Inflammatory macrophage treated with lipopolysaccharide for 4 hours (primary cell): Measurements from ENCODE around the gene FAM237B.
"Not testable (repeated sequence)": the region's sequence is repeated elsewhere in the genome, so short reads cannot be mapped to it uniquely, and the experiment has no call there.

Experiments used
- DNase-seq: peaks from one replicate; pipeline ENCODE4 v3.0.0-alpha.2; 2020

FAM237B gene

DNA sequence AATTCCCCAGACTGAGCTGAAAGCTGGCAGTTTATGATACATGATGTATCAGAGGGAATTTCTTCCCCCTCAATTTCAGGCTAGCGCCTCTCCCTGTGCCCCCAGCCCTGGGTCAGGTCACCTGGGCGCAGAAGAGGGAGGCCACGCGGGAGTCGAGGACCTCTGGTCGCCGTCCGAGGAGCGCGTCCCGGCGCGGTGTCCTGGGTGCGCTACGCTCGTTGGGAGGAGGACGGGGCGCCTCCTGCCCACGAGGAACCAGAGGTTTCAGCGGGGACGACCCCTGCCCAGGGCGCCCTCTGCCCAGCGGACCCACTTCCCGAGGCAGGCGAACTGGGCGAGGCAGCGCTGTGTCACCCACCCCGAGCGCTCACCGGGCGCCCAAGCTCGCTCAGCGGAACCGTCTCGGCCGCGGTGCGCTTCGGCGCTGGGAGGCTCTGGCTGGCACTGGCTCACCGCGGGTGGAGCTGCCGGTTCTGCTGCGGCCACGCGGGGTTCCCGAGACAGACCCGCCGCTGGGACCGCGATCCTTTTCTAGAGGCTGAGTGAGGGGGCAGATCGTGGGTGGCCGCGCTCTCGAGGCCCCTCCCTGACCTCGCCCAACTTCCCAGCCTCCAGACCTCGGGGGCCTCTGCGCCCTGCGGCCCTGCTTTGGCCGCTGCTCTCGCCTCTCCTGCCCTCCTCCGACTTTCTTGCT lies at the start of gene FAM237B:
FAM237B (minus strand) TSS at position 504 of the 694 bp plus-strand sequence. CDS start 1,556 bp downstream, outside the sequence.
- DNase-seq = no peak

DNA sequence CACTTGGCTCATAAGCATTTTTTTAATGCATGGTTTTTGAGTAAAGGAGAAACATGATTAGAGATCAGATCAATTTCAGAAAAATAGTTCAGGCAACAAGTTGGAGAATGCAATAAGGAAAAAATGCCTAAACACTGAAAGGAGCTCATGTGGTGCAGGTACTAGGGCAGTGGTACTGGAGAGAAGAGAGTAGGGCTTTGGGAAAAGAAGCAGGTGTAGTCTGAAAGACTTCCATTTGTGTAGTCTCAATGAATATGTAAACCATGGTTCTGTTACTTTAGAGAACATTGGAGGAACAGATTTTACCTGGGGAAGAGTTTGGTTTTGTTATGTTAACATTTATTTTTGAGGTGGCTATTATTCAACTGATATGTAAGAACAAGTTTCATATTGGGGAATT lies 30.9 kb upstream of the FAM237B start:
- DNase-seq = no peak

DNA sequence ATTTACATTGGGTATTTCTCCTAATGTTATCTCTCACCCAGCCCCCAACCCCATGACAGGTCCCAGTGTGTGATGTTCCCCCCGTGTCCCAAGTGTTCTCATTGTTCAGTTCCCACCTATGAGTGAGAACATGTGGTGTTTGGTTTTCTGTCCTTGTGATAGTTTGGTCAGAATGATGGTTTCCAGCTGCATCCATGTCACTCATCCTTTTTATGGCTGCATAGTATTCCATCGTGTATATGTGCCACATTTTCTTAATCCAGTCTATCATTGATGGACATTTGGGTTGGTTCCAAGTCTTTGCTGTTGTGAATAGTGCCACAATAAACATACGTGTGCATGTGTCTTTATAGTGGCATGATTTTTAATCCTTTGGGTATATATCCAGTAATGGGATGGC lies 28.9 kb upstream of the FAM237B start:
- DNase-seq = not testable (repeated sequence)

DNA sequence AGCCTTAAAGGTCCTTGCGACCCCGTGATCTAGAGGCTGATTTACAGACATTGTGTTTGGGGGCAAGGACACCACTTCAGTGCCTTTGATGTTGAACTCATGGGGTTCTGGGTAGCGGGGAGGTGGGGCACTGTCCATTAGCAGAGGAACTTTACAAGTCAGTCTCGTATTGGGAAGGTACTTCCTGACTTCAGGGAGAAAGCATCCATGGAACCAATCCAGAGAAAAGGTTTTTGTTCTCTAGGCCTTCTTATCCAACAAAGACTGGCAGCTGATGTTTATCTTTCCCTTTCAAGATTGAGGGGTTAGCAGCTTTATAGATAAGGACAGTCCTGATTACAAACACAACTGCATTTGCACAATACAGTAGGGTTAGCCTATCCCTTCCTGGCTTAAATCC lies 28.2 kb upstream of the FAM237B start:
- DNase-seq = no peak

DNA sequence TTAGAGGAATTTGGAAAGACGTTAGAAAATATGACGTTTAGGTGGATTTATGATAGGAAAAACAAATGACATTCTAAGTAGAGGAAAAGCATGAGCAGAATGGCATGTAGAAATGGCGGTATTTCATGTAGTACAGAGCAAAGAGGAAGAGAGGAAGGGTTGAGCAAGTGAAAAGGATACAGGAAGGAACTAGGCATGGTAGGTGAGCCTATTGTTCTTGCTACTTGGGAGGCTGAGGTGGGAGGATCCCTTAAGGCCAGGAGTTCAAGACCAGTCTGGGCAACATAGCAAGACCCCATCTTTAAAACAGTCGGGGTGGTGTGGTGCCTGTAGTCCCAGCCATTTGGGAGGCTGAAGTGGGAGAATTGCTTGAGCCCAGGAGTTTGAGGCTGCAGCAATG lies 26.7 kb upstream of the FAM237B start:
- DNase-seq = peak; percentile 29

DNA sequence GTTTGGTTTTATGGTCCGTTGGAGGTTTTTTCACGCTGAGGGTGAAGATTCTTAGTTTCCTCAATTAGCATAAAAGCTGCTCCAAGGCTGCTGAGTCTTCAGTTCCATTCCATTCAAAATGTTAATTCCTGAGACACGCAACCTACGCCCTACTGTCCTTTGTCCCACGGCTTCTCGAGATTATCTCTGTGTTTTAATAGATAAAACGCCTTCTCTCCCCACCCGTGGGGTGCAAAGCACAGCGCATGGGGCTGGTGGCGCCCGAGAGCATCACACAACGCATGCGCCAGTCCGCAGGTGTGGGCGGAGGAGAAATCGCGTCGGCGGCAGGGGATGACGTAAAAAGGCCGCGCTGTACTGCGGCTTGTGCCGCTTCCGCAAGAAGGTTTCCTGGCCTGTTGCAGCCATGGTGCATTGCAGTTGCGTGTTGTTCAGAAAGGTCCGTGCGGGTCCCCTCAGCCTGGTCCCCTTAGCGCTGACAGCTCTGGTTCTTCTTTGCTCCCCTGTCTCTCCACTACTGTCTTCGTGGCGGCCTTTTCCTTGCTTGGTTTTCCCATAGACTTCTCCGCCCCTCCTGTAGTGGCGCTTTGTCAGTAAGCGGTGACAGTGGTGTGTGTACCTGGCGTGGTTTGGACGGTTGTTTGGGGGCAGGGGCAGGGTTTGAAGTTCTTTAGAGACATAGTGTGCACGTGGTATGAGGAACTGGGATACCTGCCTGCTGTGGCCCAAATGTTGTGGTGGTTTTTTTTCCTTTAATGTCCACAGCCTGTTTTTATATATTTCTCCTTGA lies 25.4 kb upstream of the FAM237B start, which contains the start of gene GTPBP10:
GTPBP10 (plus strand) TSS at position 381 of the 790 bp plus-strand sequence; CDS start at position 407, 26 bp downstream.
- DNase-seq = peak; percentile 98

DNA sequence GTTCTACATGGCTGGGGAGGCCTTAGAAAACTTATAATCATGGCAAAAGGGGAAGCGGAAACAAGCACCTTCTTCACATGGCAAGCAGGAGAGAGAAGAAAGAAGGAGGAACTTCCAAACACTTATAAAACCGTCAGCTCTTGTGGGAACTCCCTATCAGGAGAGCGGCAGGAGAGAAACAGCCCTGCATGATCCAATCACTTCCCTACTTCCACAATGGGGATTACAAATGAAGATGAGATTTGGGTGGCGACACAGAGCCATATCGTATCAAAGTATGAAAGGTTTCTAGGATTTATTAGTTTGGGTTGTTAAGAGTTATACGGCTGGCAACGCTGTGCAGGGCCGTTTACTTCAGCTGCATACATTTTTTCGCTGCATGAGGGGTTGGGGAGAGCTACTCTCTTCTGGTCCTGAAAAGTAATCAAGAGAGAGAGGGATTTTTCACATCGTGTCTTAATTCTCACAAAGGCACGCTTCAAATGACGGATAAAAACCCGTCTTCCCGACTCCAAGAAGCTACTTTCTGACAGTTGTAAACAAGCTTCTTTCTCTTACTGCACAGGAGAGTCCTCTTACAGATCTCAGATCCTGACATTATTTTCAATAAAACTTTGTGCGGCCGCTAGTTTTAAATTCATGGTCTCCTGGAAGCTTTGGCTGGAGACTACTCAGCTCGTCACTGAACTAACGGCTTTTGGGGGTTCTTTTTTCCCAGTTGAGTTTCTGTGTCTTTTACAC lies 24.7 kb upstream of the FAM237B start:
- DNase-seq = peak; percentile 63

DNA sequence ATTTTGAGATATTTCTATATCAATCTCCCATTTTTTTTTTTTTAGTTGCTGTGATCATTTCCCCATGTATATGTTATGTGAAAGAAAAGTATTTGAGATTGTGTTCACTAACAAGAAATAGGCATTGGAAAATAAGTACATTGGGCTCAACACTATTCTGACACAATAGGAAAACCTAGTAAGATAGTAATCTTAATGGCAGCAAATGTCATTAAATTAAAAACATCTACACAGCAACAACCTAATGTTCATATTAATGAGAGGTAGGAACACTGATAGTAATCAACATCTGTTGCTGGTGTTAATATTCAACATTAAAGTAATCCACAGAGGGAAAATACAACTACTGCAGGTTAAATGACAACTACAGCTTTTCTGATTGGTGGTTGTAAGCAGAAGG lies 23.9 kb upstream of the FAM237B start:
- DNase-seq = no peak

DNA sequence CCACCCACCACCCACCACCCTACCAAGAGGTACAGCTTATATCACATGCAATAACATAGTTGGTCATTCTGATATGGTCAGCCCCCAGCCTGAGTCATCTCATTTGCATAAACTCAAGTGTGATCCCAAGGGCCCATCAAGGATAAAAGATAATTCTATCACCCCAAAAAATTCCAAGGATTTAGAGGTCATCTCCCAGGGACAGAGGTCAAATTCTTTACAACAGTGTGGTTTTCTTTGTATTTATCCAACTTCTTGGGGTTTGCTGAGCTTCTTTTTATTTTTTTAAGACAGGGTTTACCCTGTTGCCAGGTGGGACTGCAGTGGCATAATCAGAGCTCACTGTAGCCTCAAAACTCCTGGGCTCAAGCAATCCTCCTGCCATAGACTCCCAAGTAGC lies 16.0 kb upstream of the FAM237B start:
- DNase-seq = no peak

DNA sequence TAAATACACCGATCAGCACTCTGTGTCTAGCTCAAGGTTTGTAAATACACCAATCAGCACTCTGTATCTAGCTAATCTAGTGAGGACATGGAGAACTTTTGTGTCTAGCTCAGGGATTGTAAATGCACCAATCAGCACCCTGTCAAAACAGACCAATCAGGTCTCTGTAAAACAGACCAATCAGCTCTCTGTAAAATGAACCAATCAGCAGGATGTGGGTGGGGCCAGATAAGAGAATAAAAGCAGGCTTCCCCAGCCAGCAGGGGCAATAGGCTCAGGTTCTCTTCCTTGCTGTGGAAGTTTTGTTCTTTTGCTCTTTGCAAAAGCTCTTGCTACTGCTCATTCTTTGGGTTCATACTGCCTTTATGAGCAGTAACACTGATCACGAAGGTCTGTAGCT lies 13.8 kb upstream of the FAM237B start:
- not testable (repeated sequence) for DNase-seq

DNA sequence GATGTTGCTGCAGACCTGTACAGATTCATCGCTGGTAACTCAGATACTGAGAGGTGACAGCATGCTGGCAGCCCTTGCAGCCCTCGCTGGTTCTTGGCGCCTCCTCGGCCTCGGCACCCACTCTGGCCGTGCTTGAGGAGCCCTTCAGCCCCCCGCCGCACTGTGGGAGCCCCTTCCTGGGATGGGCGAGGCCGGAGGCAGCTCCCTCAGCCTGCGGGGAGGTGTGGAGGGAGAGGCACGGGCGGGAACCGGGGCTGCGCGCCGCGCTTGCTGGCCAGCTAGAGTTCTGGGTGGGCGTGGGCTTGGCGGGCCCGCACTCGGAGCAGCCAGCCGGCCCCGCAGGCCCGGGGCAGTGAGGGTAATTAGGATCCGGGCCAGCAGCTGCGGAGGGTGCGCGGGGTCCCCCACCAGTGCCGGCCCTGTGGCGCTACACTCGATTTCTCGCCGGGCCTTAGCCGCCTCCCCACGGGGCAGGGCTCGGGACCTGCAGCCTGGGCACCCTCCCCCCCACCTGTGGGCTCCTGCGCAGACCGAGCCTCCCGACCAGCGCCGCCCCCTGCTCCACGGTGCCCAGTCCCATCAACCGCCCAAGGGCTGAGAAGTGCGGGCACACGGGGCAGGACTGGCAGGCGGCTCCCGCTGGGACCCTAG lies 13.2 kb upstream of the FAM237B start:
- no peak for DNase-seq

DNA sequence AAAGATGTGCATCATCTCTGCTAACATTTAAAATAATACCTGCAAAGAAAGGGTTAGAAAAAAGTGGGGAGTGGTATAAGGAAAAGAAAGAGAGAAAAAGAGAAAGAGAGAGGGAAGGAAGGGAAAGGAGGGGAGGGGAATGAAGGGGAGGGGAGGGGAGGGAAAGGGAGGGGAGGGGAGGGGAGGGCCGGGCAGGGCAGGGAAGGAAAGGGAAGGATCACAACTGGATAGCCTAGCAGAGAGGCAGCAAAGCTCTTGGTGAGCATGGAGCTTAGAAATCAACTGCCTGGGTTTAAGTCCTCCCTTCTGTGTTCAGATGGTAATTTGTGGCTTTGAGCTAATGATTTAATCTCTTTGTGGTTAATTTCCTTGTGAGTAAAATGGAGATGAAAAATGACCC lies 5.4 kb upstream of the FAM237B start:
- DNase-seq = no peak

DNA sequence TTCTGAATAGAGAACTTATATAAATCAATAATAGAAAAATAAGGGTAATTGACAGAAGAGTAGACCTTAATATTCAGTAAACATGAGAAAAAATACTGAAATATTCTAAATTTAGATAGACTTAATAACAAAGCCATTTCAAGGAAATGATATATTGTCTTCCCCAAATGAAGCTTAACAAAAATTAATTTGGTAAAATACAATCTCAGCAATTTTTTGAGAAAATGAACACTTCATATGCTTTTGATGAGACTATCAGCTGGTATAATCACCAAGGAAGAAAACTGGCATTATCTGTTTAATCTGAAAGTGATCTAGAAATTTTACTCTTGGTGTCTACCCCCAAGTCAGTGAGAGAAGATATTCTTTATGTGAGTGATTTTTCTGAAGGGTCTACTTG lies 1.7 kb upstream of the FAM237B start:
- no peak for DNase-seq

DNA sequence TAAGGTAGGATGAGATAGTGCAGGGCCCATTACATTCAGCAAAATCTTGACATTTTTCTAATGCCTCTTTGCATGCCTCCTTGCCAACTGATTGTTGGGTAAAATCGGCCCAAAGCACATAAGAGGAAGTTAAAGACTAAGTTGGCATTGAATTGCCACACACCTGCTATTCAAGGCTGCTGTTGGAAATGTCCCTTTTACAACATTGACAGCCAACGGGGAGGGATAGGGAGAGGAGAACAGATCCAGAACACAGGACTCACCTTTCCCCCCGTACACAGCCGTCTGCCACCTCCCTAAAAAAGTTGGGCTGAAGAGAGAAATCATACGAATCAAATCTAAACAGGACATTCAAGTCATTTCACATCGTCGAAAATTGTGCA lies 695 bp downstream of the FAM237B start:
- DNase-seq = no peak

DNA sequence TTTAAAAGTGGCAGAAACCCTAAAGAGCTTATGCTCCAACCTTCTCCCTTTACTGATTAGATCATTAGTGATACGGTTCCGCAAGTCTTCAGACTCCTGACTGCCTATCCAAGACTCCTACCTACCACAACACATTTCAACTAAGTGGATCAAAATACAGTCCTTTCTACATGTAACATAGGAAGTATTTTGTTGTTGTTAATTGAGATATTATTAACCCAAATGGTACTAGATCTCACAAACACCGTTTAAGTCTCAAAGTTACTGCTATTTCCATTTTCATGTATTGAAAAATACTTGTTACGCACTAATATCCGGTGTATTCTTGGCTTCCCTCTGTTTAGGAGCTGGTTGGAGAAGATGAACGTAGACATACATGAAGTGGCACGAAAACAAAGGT lies 1.1 kb downstream of the FAM237B start:
- DNase-seq = no peak

DNA sequence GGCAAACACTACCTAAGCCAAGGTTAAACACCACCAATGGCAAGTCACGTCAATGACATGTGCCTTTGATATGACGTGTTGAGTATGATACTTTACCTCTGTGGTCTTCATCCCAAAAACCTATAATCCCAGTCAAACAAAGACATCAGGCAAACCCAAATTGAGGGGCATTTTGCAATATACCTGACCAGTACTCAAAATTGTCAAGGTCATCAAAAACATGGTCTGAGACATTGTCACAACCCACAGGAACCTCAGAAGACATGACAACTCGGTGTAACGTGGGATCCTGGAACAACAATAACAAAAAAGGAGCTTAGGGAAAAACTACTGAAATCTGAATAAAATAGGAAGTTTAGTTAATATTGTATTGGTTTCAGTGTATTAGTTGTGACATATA lies 7.2 kb downstream of the FAM237B start:
- no peak for DNase-seq

DNA sequence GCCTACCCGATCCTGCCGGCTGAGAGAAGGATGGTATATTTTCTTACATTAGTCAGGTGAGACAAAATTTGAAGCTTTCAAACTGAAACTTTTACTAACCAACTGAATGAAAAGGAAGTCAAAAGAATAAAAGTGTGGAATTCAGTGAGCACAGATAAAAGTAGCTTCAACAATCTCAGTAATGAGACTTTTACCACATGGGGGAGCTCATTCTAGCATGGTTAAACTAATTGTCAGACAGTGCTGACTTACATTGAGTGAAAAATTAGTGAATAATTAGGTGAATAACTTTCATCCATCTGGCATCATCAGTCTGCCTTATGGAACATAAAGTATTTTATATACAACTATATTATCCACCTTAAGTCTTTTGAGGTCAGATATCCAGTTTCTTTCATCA lies 8.4 kb downstream of the FAM237B start:
- DNase-seq = no peak

DNA sequence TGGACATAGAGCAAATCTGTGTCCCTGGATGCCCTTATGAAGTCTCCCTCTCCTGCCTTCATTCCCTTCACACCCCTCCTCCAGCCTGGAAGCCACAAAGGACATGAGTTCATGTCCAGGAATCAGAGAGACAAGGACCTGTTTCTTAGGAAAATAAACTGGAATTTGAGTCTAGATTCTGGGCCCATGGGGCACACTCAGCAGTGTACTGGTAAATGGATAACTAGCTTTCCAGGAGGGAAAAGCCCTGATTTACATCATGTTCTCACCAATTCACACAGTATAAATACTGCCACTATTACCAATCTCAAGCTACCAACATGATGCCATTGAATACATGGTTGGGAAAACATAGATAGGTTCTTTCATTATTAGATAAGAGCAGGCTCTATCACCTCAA lies 9.9 kb downstream of the FAM237B start:
- no peak for DNase-seq

DNA sequence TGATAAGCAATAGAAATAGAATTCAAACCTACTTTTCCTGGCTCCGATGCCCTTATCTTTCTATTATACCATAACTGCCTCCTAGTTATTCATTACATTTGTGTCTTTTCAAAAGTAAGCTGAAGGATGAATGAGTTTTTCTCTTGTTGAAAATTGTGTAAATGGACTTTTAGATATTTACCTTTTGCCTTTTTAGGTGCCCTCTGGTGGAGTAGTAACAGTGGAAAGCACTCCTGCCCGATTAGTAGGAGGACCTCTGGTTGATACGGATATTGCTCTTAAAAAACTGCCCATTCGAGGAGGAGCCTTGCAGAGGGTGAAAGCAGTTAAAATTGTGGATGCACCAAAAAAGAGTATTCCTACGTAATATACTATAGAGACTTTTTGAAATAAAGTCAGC lies 11.2 kb downstream of the FAM237B start:
- no peak for DNase-seq

DNA sequence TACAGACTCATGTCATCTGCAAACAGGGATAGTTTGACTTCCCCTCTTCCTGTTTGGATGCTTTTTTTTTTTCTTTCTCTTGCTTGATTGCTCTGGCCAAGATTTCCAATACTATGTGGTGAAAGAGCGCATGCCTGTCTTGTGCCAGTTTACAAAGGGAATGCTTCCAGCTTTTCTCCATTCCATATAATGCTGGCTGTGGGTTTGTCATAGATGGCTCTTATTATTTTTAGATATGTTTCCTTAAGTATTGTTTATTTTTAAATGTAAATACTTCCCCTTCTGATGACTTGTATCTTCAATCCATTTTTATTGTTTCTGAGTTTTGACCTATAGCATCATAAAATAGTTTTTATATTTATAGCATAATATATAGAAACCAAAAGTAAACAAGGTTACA lies 17.9 kb downstream of the FAM237B start:
- DNase-seq = no peak

DNA sequence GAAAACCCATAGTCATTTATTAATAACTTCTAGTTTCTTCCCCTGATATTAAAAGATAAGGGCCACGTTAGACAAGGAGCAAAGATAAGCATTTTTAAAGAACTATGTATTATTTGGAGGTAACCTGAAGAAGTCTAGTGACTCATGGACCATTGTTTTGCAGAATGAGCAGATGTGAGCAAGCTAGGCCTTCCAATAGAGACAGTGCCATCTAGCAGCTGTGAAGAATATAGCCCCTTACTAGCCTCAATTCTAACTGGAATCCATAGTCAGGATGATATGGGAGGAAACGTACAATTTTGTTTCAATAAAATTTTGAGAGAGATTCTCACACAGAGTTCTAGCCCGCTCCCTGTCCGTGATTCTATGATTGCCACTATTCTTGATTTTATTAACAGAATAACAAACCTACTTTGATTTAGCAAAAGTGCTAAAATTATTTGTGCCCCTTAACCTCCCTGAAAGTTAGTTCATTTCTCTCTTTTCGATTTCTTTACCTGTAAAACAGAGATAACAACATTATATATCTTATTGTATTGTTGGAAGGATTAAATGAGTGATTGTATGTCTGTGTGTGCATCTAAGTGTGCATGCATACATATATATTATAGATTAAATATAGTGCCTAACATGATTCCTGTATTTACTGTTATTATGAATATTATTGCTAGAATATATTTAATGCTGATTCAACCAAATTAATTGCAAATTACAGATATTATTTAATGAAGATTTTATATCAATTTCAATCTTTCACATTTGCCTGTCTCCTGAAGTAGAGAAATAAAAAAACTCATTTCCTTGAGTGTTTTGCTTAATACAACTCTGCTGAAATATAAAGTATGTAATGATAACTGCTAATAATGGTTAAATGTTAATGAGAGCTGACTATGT lies 22.7 kb downstream of the FAM237B start:
- peak; percentile 39 for DNase-seq
